Lower leg skin (tissue), 3 donors: Measurements from ENCODE around the gene GABRR1.

Experiments
- POLR2A ChIP-seq, 2 donors: fragments of 450-650 bp; IDR thresholded peaks; one replicate each; pipeline ENCODE4 v1.6.1; 2016 to 2017; ENCODE audit warnings: antibody characterized with exemption in 2 of 2, mild to moderate bottlenecking in 1 of 2, moderate library complexity in 1 of 2
- TF ChIP-seq, protein P1 (sequence below), 3 donors: fragments of 450-650 bp; IDR thresholded peaks; one replicate each; pipeline ENCODE4 v1.5.1; 2016; ENCODE audit warnings: antibody characterized with exemption in 3 of 3, mild to moderate bottlenecking in 3 of 3, moderate library complexity in 2 of 3

DNA sequence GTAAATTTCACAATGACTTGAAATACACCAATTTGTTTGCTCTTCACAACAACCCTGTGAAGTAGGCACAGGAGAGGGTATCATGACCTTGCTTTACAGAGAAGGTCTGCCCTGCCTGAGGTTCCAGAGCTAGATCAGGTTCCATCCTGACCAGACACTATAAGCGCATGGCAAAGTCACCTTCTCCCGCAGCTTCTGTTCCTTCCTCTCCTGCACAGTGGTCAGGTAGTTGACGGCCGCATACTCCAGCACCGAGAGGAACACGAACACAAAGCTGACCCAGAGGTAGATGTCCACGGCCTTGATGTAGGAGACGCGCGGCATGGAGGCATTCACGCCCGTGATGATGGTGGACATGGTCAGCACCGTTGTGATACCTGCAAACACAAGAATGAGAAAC, 37.0 kb downstream of the GABRR1 start:
- TF ChIP-seq, protein P1, sequence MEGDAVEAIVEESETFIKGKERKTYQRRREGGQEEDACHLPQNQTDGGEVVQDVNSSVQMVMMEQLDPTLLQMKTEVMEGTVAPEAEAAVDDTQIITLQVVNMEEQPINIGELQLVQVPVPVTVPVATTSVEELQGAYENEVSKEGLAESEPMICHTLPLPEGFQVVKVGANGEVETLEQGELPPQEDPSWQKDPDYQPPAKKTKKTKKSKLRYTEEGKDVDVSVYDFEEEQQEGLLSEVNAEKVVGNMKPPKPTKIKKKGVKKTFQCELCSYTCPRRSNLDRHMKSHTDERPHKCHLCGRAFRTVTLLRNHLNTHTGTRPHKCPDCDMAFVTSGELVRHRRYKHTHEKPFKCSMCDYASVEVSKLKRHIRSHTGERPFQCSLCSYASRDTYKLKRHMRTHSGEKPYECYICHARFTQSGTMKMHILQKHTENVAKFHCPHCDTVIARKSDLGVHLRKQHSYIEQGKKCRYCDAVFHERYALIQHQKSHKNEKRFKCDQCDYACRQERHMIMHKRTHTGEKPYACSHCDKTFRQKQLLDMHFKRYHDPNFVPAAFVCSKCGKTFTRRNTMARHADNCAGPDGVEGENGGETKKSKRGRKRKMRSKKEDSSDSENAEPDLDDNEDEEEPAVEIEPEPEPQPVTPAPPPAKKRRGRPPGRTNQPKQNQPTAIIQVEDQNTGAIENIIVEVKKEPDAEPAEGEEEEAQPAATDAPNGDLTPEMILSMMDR (IDR thresholded peaks at IDR 0.05), result no peak
- TF ChIP-seq POLR2A (IDR thresholded peaks at IDR 0.05), result no peak
